ENCODE results near the gene PIGS. TPM values are rescaled to one million over a fixed set of nuclear protein-coding genes. Genes with fewer than 3 reads are reported as not detected.
A peak's percentile ranks its signal among the peaks of the same experiment; 100 is the strongest.

Gene PIGS
- total RNA-seq, 1 experiment from 2014 or later = 48.4 TPM

DNA sequence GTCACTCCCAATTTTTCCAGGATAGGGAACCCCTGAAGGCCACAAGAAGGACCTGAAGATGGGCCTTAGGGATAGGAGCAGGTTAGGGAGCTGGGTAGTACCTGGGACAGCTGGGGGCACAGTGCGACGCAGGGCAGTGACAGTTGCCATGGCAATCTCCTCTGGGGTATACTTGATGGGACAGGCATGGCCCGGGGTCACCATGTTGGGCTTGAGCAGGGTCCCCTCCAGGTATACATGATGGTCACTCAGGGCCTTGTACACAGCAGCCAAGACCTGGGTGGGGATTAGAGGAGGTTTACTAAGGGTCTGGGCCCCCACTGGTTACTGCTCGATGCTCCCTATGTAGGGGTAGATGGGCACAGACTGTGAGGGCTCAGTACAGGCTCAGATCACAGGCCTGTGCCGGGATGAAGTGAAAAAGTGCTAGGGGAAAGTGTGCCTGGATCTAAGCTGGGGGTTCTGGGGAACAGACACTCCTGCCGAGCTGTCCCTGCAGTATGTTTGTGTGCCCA is 2.7 kb upstream of the PIGS start:
- Histone ChIP-seq H3K27me3 (ENCODE audit: control insufficient read depth, insufficient read depth, low read length) (peaks cover 3% of the 10 kb centered on the region; the same call in 1 of the 2 replicates), H3K36me3 (replicated peaks; ENCODE audit: control insufficient read depth, insufficient read depth, low read length) (peaks cover 20% of the 10 kb centered on the region), H3K4me3 (ENCODE audit: insufficient read depth, low read depth, low read length) (no peak overlapping the region)
- no peak for DNase-seq

- no peak for DNase-seq
- peaks cover 15% of the 10 kb centered on the region for H3K36me3 ChIP-seq (replicated peaks; ENCODE audit: control insufficient read depth, insufficient read depth, low read length)
- peaks cover 3% of the 10 kb centered on the region; the same call in 1 of the 2 replicates for H3K27me3 ChIP-seq (ENCODE audit: control insufficient read depth, insufficient read depth, low read length)
- no peak overlapping the region for H3K4me3 ChIP-seq (ENCODE audit: insufficient read depth, low read depth, low read length)
Observed at GRCh38 chr17:28573521-28573920, 2.2 kb upstream of the PIGS start.

DNA sequence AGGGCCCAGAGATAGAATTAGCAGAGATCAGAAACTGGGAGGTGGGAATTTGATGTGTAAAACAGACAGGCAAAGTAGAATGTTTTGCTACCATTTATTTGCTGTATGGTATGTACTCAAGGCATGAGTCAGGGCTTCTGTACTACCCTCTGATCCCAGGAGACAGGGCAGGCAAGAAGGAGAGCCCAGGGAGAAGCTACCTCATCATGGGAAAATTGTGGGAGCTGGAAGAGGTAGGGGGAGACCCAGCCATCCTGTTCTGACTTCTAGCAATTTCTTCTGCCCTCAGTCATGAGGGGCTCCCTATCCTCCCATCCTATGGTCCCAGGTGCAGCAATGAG is 1.7 kb upstream of the PIGS start:
- Histone ChIP-seq H3K4me3 (ENCODE audit: insufficient read depth, low read depth, low read length) (no peak overlapping the region), H3K27me3 (ENCODE audit: control insufficient read depth, insufficient read depth, low read length) (peaks cover 3% of the 10 kb centered on the region; the same call in 1 of the 2 replicates), H3K36me3 (replicated peaks; ENCODE audit: control insufficient read depth, insufficient read depth, low read length) (peaks cover 9% of the 10 kb centered on the region)
- no peak for DNase-seq

- peaks cover 3% of the 10 kb centered on the region; the same call in 1 of the 2 replicates for H3K27me3 ChIP-seq (ENCODE audit: control insufficient read depth, insufficient read depth, low read length)
- peaks cover 7% of the 10 kb centered on the region for H3K36me3 ChIP-seq (replicated peaks; ENCODE audit: control insufficient read depth, insufficient read depth, low read length)
- no peak overlapping the region for H3K4me3 ChIP-seq (ENCODE audit: insufficient read depth, low read depth, low read length)
- DNase-seq = peak; percentile 35
Observed at GRCh38 chr17:28572259-28573039, 1.1 kb upstream of the PIGS start.

GRCh38 chr17:28570716-28571360 is 486 bp downstream of the PIGS start:
- peaks cover 3% of the 10 kb centered on the region; the same call in 1 of the 2 replicates for H3K27me3 ChIP-seq (ENCODE audit: control insufficient read depth, insufficient read depth, low read length)
- DNase-seq = peak; percentile 78
- H3K4me3 ChIP-seq (ENCODE audit: insufficient read depth, low read depth, low read length) = peak overlapping the region; percentile 92
- peaks cover 6% of the 10 kb centered on the region for H3K36me3 ChIP-seq (replicated peaks; ENCODE audit: control insufficient read depth, insufficient read depth, low read length)

DNA sequence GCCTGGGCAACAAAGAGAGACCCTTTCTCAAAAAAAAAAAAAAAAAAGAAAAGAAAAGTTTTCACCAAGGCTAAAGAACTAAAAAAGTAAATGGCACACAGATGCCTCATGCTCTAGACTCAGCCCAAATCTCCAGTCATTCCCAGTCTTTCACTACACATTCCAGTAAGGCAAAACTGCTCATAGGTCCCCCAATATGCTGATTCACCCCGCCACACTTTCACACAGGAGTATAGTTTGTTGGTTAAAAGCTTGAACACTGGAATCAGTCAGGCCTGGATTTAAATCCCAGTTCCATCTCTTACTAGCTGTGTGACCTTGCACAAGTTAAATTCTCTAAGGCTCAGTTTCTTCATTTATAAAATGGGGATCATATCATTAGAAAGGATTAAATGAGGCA is 1.9 kb downstream of the PIGS start:
- Histone ChIP-seq H3K36me3 (replicated peaks; ENCODE audit: control insufficient read depth, insufficient read depth, low read length) (peaks cover 3% of the 10 kb centered on the region), H3K4me3 (ENCODE audit: insufficient read depth, low read depth, low read length) (no peak overlapping the region), H3K27me3 (ENCODE audit: control insufficient read depth, insufficient read depth, low read length) (peaks cover 3% of the 10 kb centered on the region; the same call in 1 of the 2 replicates)
- DNase-seq = no peak

DNA sequence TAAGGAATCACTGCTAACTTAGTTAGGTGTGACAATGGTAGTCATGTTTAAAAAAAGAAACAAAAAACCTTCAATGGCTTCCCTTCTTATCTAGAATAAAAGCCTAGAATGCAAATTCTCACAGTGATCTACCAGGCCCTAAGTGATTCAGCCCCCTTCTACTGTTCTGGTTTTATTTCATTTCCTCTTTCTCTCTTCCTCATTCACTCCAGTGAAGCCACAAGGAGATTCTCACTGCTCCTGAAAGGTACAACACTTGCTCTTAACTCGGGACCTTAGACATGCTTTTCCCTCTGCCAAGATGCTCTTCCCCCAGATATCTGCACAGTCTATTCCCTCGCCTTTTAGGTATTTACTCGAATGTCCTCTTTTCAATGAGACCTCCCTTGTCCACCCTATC is 3.7 kb downstream of the PIGS start:
- Histone ChIP-seq H3K4me3 (ENCODE audit: insufficient read depth, low read depth, low read length) (no peak overlapping the region), H3K27me3 (ENCODE audit: control insufficient read depth, insufficient read depth, low read length) (peaks cover 2% of the 10 kb centered on the region; the same call in 1 of the 2 replicates), H3K36me3 (replicated peaks; ENCODE audit: control insufficient read depth, insufficient read depth, low read length) (peaks cover 1% of the 10 kb centered on the region; the same call in 1 of the 2 replicates)
- no peak for DNase-seq

DNA sequence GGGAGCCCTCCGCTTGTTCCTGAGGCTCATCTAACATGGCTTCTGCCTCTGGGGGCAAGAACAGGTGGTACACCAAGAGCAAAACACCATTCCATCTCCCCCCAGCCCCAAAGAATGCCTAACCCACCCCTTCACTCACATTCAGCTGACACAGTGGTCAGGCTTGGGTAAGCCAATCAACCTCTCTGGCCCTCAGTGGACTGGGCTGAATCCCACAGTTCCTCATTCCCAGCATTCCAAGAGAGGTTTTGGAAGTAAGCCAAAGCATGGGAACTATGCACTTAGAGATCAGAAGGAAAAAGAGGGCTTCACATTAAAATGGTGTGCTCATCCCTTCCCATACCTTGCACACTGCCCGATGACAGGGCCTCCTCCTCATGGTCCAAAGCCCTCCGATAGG is 7.8 kb downstream of the PIGS start:
- H3K4me3 ChIP-seq (ENCODE audit: insufficient read depth, low read depth, low read length) = no peak overlapping the region
- H3K27me3 ChIP-seq (ENCODE audit: control insufficient read depth, insufficient read depth, low read length) = no peaks in the 10 kb centered on the region
- DNase-seq = no peak
- peaks cover 4% of the 10 kb centered on the region for H3K36me3 ChIP-seq (replicated peaks; ENCODE audit: control insufficient read depth, insufficient read depth, low read length)

- no peak for DNase-seq
- Histone ChIP-seq H3K4me3 (ENCODE audit: insufficient read depth, low read depth, low read length) (no peak overlapping the region), H3K36me3 (replicated peaks; ENCODE audit: control insufficient read depth, insufficient read depth, low read length) (peaks cover 12% of the 10 kb centered on the region), H3K27me3 (ENCODE audit: control insufficient read depth, insufficient read depth, low read length) (peaks cover 2% of the 10 kb centered on the region)
Observed at GRCh38 chr17:28555022-28555421, 16.3 kb downstream of the PIGS start.

DNA sequence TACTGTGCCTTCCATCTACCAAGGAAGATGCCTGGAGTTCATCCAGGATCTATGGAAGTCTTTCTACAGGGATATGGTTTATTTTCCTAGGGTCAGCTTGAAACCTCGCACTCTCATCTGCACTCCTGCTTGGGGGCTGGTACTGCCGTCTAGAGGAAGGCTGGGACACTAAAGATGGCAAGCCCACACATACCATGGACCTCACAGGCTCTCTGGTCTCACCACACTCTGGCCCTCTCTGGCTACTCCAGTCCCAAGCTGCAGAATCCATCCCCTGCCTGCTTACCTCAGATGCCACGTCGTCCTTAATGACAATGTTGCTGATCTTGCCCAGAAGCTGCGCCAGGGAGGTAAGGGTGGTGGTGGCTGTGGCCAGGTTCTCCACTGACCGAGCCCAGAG is 16.8 kb downstream of the PIGS start:
- Histone ChIP-seq H3K36me3 (replicated peaks; ENCODE audit: control insufficient read depth, insufficient read depth, low read length) (peaks cover 10% of the 10 kb centered on the region), H3K27me3 (ENCODE audit: control insufficient read depth, insufficient read depth, low read length) (peaks cover 2% of the 10 kb centered on the region), H3K4me3 (ENCODE audit: insufficient read depth, low read depth, low read length) (no peak overlapping the region)
- no peak for DNase-seq

GRCh38 chr17:28553000-28553505 is 18.3 kb downstream of the PIGS start:
- H3K4me3 ChIP-seq (ENCODE audit: insufficient read depth, low read depth, low read length) = peak overlapping the region; percentile 14; the same call in 1 of the 2 replicates
- no peak for DNase-seq
- peaks cover 10% of the 10 kb centered on the region for H3K36me3 ChIP-seq (replicated peaks; ENCODE audit: control insufficient read depth, insufficient read depth, low read length)
- peaks cover 2% of the 10 kb centered on the region for H3K27me3 ChIP-seq (ENCODE audit: control insufficient read depth, insufficient read depth, low read length)

DNA sequence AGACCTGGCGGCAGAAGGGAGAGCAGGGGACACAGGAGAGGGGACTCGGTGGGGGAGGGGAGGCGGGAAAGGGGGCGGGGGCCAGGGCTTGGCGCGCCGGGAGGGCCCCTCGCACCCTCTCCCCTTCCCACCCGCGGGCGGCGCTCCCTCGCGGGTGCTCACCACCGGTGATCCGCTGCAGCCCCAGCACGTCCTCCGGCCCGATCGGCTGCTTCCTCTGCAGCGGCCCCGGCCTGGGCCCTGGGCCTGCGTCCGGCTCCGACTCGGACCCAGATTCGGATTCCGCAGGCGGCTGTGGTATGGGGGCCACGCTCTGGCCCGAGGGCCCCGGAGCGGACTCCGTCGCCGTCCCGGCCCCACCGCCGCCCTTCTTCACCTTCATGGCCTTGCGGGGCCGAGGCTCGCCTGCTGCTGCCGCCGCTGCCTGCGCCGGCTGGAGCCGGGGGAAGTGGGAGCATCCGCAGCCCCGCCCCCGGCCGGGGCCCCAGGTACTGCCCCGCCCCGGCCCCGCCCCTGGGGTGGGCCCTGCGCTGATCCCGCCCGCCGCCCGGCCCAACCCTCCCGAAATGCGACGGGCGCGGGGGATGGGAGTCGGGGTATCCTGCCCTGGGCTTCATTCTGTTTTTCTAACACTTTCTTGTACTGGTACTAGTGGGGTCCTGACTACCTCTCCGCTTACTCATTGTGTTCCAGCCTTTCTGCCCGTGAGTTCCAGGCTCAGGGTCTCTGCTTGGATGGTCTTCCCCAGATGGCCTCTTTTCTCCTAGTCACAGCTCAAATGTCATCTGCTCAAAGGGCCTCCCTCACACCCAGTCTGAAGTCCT is 18.9 kb downstream of the PIGS start, which contains the start of gene UNC119:
Gene UNC119 (minus strand): TSS at position 449 of the 824 bp plus-strand sequence. CDS start 67 bp downstream, at position 382.
- Histone ChIP-seq H3K27me3 (ENCODE audit: control insufficient read depth, insufficient read depth, low read length) (peaks cover 2% of the 10 kb centered on the region), H3K36me3 (replicated peaks; ENCODE audit: control insufficient read depth, insufficient read depth, low read length) (peaks cover 10% of the 10 kb centered on the region), H3K4me3 (ENCODE audit: insufficient read depth, low read depth, low read length) (peak within 1 kb of the TSS; percentile 92)
- DNase-seq = peak; percentile 100

DNA sequence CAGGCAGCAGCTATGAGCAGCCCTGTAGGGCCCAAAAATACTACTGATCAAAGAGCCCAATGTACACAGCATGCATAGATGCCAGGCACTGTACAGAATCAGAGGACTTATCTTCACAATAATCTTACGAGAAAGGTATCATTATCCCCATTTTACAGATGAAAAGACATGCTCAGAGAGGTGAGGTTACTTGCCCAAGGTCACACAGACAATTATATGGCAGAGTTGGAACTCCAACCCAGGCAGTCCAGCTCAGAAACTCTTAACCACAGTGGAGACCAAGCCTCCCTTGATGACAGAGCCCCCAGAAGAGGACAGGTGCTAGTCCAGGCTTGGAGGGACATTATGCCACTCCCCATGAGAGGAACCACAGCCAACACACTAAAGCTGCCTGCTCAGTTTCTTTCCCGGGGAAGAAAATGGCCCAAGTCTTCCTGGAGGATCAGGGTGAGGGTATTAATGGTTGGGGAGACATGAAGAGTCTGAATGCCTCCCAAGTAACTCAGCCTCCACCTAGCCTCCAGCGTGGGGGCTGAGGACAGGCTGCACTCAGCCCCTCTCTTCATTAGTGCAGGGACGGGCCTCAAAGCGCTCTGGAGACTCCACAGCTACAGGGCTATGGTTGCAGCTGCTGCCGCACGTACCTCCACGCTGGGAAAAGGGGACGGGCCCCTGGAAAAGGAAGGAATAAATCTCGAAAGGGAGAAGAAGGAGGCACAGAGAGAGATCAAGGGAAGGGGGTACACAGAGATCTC is 19.7 kb downstream of the PIGS start:
- H3K36me3 ChIP-seq (replicated peaks; ENCODE audit: control insufficient read depth, insufficient read depth, low read length) = peaks cover 8% of the 10 kb centered on the region
- peak overlapping the region; percentile 92 for H3K4me3 ChIP-seq (ENCODE audit: insufficient read depth, low read depth, low read length)
- H3K27me3 ChIP-seq (ENCODE audit: control insufficient read depth, insufficient read depth, low read length) = peaks cover 2% of the 10 kb centered on the region
- DNase-seq = no peak
